NOMO-1 treated with DMSO at 0.1 percent for 48 hours (cell line): ENCODE measurements around the gene RABGAP1L.
"Not testable (repeated sequence)": the region's sequence is repeated elsewhere in the genome, so short reads cannot be mapped to it uniquely, and the experiment has no call there.

Experiments used
- DNase-seq: peaks from one replicate; lab custom pipeline; 2025; ENCODE audit not compliant: unreplicated experiment; lab: John Stamatoyannopoulos, UW

RABGAP1L gene

GRCh38 chr1:174848593-174849560 lies 689.6 kb downstream of the RABGAP1L start:
- DNase-seq: not testable (repeated sequence)

- DNase-seq: no peak
Observed at GRCh38 chr1:174850726-174851125, 691.4 kb downstream of the RABGAP1L start.

- DNase-seq: no peak
Observed at GRCh38 chr1:174858301-174858700, 699.0 kb downstream of the RABGAP1L start.

- DNase-seq: no peak
Observed at GRCh38 chr1:174870319-174870718, 711.0 kb downstream of the RABGAP1L start.

- no peak for DNase-seq
Observed at GRCh38 chr1:174871886-174872285, 712.6 kb downstream of the RABGAP1L start.

GRCh38 chr1:174872615-174873058 lies 713.3 kb downstream of the RABGAP1L start:
- DNase-seq: no peak

- peak; percentile 61 for DNase-seq
Observed at GRCh38 chr1:174874331-174875053, 715.2 kb downstream of the RABGAP1L start.

- DNase-seq: peak; percentile 5
Observed at GRCh38 chr1:174875306-174875705, 716.0 kb downstream of the RABGAP1L start.

- DNase-seq: no peak
Observed at GRCh38 chr1:174877208-174877673, 717.9 kb downstream of the RABGAP1L start.

GRCh38 chr1:174880171-174880570 lies 720.9 kb downstream of the RABGAP1L start:
- DNase-seq: no peak

- DNase-seq: no peak
Observed at GRCh38 chr1:174883409-174883808, 724.1 kb downstream of the RABGAP1L start.

GRCh38 chr1:174884038-174884437 lies 724.7 kb downstream of the RABGAP1L start:
- peak; percentile 35 for DNase-seq

GRCh38 chr1:174884566-174884965 lies 725.2 kb downstream of the RABGAP1L start:
- no peak for DNase-seq

GRCh38 chr1:174890024-174890423 lies 730.7 kb downstream of the RABGAP1L start:
- no peak for DNase-seq

GRCh38 chr1:174892016-174892415 lies 732.7 kb downstream of the RABGAP1L start:
- DNase-seq: no peak

GRCh38 chr1:174894117-174894762 lies 734.9 kb downstream of the RABGAP1L start:
- DNase-seq: no peak

- not testable (repeated sequence) for DNase-seq
Observed at GRCh38 chr1:174895610-174896009, 736.3 kb downstream of the RABGAP1L start.

GRCh38 chr1:174898102-174898797 lies 738.9 kb downstream of the RABGAP1L start:
- no peak for DNase-seq

- DNase-seq: no peak
Observed at GRCh38 chr1:174900317-174900716, 741.0 kb downstream of the RABGAP1L start.

- DNase-seq: no peak
Observed at GRCh38 chr1:174902531-174903099, 743.3 kb downstream of the RABGAP1L start.
